Fibroblast of pulmonary artery (primary cell): Measurements from ENCODE around the gene PRDM16.

Experiments used
- DNase-seq: peaks from one replicate; pipeline ENCODE4 v3.0.0-alpha.2; 2010; ENCODE audit warnings: low read depth
- H3K4me3 ChIP-seq: replicated peaks from 2 replicates; pipeline ENCODE4 v1.5.1; 2011; ENCODE audit warnings: low read depth, mild to moderate bottlenecking, control low read depth, low read length, moderate library complexity
- CTCF ChIP-seq: IDR thresholded peaks from 2 replicates; pipeline ENCODE4 v1.5.1; 2011; ENCODE audit warnings: mild to moderate bottlenecking, control low read depth, low read length, inconsistent platforms; ENCODE audit errors: missing control alignments

Gene PRDM16

DNA sequence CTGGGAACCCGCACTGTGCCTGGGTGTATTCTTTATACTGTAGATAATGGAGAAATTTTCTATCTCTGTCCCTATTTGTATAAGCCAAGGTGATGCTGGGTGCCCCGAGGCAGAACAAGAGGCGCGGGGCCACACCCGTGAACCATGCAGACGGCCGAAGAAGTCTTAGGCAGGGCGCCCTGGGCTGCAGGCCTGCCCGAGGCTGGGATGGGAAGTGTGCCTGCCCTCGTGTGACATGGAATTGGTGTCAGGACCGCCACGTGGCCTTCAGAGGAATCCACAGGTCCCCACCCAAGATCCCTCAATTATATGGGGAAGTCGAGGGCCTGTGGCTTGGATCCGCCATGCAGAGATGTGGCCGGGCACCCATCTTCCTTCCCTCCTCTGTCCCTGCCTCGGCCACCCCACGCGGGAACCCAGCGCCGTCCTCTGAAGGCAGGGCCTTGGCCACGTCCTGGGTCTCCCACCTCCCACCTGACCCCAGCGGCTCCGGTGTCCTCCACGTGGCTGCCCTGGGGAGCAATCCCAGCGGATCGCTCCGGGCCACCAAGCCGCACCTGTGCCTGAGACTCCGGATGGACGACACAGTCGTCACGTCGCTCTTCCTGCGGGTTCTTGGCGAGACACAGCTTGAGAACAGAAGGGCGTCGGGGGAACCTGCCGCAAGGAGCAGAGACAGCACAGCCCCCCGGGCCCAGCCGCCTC is 365.6 kb downstream of the PRDM16 start:
- H3K4me3 ChIP-seq: no peak overlapping the region
- TF ChIP-seq CTCF: no peak
- DNase-seq: no peak

DNA sequence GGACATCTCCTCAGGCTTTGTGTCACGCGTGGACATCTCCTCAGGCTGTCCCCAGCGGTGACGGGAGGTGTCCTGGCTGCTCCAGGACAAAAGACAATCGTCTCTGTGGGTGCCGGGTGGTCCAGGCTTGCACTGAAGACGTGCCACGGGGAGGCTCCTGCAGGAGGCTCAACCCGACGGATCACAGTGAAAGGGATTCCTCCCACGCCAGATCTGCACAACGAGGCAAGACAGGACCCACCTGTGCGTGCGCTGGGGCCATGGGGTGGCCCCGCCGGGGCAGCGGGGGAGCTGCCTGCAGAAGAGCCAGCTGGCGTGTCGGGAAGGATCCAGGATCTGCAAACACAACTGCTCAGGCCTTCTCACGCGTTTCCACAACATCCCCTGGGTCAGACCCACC is 366.7 kb downstream of the PRDM16 start:
- no peak for TF ChIP-seq CTCF
- DNase-seq: no peak
- H3K4me3 ChIP-seq: no peak overlapping the region

DNA sequence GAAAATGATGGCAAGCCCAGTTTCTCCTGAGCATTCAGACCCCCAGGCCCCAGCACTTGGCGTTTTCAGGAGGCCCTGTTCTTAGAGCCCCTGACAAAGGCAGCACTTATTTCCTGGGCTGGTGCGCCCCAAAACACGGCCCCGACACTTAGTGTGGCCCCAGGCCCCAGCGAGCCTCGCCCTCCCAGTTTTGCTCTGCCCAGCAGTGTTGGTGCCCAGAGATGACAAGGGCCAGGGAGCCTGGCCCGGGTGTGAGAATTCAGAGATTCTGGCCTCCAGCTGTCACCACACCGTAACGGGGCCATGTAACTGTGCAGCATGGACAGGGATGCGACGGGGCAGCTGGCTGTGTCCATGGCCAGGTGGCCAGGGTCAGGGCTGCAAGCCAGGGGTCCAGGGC is 367.4 kb downstream of the PRDM16 start:
- TF ChIP-seq CTCF: no peak
- DNase-seq: no peak

DNA sequence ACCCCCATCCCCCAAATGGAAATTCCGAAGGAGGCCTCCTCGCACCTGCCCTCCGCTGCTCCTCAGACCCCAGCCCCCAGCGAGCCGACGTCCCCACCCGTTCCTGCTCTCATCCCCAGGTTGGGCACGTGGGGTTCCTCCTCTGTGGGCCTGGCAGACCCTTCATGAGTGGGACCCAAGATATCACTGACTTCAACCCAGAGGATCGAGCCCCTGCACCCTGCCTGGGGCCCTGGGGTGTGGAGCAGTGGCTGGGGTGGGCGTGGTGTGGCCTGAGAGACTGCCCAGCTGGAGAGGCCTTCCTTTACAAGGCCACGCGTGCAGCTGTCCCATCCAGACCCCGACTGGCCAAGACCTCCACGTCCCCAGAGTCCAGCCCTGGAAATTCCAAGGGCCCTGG is 367.9 kb downstream of the PRDM16 start:
- TF ChIP-seq CTCF: no peak
- no peak for DNase-seq
- H3K4me3 ChIP-seq: no peak overlapping the region

More for the DNA sequence above, 367.4 kb downstream of the PRDM16 start:
- H3K4me3 ChIP-seq: no peak overlapping the region

DNA sequence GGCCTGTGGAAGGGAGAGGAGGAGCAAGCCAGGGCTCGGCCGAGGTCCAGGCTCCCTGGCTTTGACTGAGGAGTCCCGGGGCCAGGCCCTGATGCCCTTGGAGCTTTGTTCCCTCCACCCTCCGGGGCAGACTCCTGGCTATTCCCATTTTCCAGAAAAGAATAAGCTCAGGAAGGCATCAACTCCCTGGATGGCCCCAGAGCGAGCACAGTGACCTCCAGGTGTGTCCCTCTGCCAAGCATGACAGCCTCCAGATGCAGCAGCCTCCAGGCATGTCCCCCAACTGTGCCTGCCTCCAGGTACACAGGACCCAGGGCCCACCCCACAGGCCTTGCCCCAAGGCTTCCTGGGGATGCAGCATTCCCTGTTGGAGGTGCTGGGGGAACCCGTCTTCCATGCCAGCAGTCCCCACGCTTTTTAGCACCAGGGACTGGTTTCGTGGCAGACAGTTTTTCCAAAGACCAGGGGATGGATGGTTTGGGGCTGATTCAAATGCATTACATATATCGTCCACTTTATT is 369.7 kb downstream of the PRDM16 start:
- no peak for TF ChIP-seq CTCF
- no peak for DNase-seq
- no peak overlapping the region for H3K4me3 ChIP-seq

DNA sequence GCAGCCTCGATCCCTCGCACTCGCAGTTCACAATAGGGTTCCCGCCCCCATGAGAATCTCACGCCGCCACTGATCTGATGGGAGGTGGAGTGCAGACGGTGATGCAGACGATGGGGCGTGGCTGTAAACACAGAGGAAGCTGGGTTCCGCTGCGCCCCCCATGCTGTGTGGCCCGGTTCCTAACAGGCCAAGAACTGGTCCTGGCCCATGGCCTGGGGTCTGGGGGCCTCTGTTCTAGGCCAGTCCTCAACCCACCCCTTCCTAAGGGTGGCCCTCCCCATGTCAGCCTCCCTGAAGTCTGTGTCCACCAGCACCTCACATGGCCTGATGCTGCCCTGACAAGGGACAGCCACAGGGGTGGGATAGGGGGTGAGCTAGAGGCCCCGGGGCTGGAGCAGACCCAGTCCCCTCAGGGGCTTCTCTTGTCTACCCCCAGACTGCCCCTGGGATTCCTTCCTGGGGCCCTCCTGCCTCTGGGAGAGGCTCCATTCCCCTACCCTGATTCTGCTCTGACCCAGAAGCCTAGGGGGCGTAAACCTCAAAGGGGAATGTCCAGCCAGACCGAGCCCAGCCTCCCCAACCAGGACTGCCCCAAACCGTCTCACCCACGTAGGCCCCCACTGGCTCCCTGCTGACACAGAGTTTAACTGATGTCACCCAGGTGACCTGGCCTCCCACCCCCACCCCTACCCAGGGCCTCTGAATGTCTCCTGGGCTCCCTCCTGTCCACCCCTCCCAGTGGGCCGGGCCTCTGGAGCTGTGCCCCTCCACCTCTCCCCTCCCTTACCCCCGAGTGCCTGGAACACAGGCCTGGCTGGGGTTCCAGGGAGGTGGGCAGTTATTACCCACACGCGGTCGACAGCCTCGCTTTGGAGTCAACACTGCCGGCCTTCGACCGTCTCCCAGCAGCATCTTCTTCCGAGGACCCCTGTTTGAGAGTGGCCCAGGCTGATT is 370.6 kb downstream of the PRDM16 start:
- DNase-seq: no peak
- TF ChIP-seq CTCF: no peak
- no peak overlapping the region for H3K4me3 ChIP-seq
